GM18909 (cell line): ENCODE results near the gene MAP7D3.
A peak's percentile ranks its signal among the peaks of the same experiment; 100 is the strongest.

ENCODE experiments used
- ATAC-seq: cut with Tn5 transposase; IDR thresholded peaks from one replicate; pipeline ENCODE4 v1.9.1; 2021; ENCODE audit warnings: mild to moderate bottlenecking; ENCODE audit not compliant: unreplicated experiment, poor library complexity

MAP7D3 gene

GRCh38 chrX:136209016-136209738, 42.0 kb downstream of the MAP7D3 start:
- ATAC-seq = peak; percentile 44

- no peak for ATAC-seq
These were observed 43.7 kb downstream of the MAP7D3 start for GRCh38 chrX:136207546-136207945.

- no peak for ATAC-seq
These were observed 44.3 kb downstream of the MAP7D3 start for GRCh38 chrX:136206916-136207315.

GRCh38 chrX:136205882-136206380, 45.3 kb downstream of the MAP7D3 start:
- no peak for ATAC-seq

GRCh38 chrX:136204571-136204970, 46.6 kb downstream of the MAP7D3 start:
- ATAC-seq = no peak

- no peak for ATAC-seq
These were observed 47.2 kb downstream of the MAP7D3 start for GRCh38 chrX:136203951-136204350.

- no peak for ATAC-seq
These were observed 47.8 kb downstream of the MAP7D3 start for GRCh38 chrX:136203438-136203837.

- ATAC-seq = no peak
These were observed 48.3 kb downstream of the MAP7D3 start for GRCh38 chrX:136202889-136203288.

GRCh38 chrX:136201601-136202000, 49.6 kb downstream of the MAP7D3 start:
- ATAC-seq = no peak

- ATAC-seq = no peak
These were observed 50.7 kb downstream of the MAP7D3 start for GRCh38 chrX:136200466-136200865.

- no peak for ATAC-seq
These were observed 51.8 kb downstream of the MAP7D3 start for GRCh38 chrX:136199365-136199764.

GRCh38 chrX:136198678-136199243, 52.4 kb downstream of the MAP7D3 start:
- ATAC-seq = no peak

- ATAC-seq = no peak
These were observed 53.2 kb downstream of the MAP7D3 start for GRCh38 chrX:136198010-136198409.

GRCh38 chrX:136196691-136197155, 54.5 kb downstream of the MAP7D3 start:
- no peak for ATAC-seq

- no peak for ATAC-seq
These were observed 56.0 kb downstream of the MAP7D3 start for GRCh38 chrX:136195247-136195646.

- ATAC-seq = no peak
These were observed 56.7 kb downstream of the MAP7D3 start for GRCh38 chrX:136194536-136194935.

- no peak for ATAC-seq
These were observed 57.4 kb downstream of the MAP7D3 start for GRCh38 chrX:136193771-136194170.

GRCh38 chrX:136192839-136193414, 58.3 kb downstream of the MAP7D3 start:
- no peak for ATAC-seq

GRCh38 chrX:136192135-136192534, 59.1 kb downstream of the MAP7D3 start:
- no peak for ATAC-seq

GRCh38 chrX:136191171-136191570, 60.0 kb downstream of the MAP7D3 start:
- ATAC-seq = no peak

GRCh38 chrX:136190038-136190713, 61.0 kb downstream of the MAP7D3 start:
- ATAC-seq = no peak
